Gastroesophageal sphincter (tissue), 3 donors: Measurements from ENCODE around the gene MLN.
A peak's percentile ranks its signal among the peaks of the same experiment; 100 is the strongest.

ENCODE experiments used
- CTCF ChIP-seq, 4 experiments: fragments of 200-600 bp in 2 of 4; fragments of 450-650 bp in 2 of 4; sonication (generic) in 1 of 4; IDR thresholded peaks; one replicate each; pipeline ENCODE4 v1.5.1; 2017 to 2019; ENCODE audit warnings: antibody characterized with exemption in 4 of 4, mild to moderate bottlenecking in 2 of 4, moderate library complexity in 2 of 4
- EP300 ChIP-seq: sonication (generic); formaldehyde crosslinking; IDR thresholded peaks from one replicate; pipeline ENCODE4 v1.6.1; 2017; ENCODE audit warnings: antibody characterized with exemption, mild to moderate bottlenecking
- POLR2A ChIP-seq, 2 donors: fragments of 450-650 bp; IDR thresholded peaks; one replicate each; pipeline ENCODE4 v1.6.1; 2017; ENCODE audit warnings: antibody characterized with exemption in 2 of 2, mild to moderate bottlenecking in 2 of 2, moderate library complexity in 1 of 2
- POLR2AphosphoS5 ChIP-seq: sonication (generic); formaldehyde crosslinking; IDR thresholded peaks from one replicate; pipeline ENCODE4 v1.6.1; 2017; ENCODE audit warnings: antibody characterized with exemption

DNA sequence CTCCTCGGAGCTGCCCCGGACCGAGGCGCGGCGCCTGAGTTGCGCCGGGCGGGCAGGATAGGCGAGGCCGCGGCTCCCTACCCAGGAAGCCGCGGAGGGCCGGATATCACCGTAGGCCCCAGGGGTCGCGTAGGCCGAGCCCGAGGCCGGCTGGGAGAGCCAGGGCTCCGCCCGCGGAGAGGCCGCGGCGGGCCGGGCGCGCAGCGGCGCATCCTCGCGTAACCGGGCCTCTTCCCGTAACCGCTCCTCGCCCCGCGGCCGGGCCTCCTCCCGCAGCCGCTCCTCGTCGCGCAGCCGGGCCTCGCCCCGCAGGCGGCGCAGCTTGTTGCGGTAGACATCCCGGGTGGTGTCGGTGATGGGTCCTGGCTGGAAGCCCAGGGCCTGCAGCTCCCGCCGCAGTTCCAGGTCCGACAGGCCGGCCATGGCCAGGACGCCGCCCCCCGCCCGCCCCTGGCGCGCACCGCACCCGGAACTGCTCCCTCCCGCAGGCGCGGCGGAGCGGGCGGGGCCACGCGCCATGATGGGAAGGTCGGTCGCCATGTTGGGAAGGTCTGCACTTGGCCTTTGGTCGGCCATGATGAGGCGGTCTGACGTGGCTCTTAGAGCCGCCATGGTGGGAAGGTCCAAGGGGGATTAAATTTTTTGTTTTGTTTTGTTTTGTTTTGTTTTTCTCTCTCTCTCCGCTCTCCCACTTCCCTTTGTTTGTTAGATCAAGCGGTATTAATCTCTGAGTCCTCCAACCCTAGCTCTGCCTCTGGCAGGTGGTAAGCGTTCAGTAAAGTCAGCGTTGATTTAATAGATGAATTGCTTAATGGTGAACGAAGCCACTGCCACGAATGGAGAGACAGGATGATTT lies 14.9 kb downstream of the MLN start, which contains the start of gene LEMD2:
- TF ChIP-seq CTCF (IDR thresholded peaks at IDR 0.05): peak in 1 of 4 experiments; percentile 24
- peak; percentile 100 for TF ChIP-seq POLR2AphosphoS5
- TF ChIP-seq POLR2A (IDR thresholded peaks at IDR 0.05): peak; percentile 88 to 93
- no peak for TF ChIP-seq EP300
